HPDE6-E6E7 (cell line): Measurements from ENCODE around the gene MICU2.
"Not testable (repeated sequence)": the region's sequence is repeated elsewhere in the genome, so short reads cannot be mapped to it uniquely, and the experiment has no call there.

Source experiments
- DNase-seq: peaks from one replicate; pipeline ENCODE4 v3.0.0; 2011; ENCODE audit warnings: missing footprints; ENCODE audit errors: extremely low spot score

The MICU2 gene

DNA sequence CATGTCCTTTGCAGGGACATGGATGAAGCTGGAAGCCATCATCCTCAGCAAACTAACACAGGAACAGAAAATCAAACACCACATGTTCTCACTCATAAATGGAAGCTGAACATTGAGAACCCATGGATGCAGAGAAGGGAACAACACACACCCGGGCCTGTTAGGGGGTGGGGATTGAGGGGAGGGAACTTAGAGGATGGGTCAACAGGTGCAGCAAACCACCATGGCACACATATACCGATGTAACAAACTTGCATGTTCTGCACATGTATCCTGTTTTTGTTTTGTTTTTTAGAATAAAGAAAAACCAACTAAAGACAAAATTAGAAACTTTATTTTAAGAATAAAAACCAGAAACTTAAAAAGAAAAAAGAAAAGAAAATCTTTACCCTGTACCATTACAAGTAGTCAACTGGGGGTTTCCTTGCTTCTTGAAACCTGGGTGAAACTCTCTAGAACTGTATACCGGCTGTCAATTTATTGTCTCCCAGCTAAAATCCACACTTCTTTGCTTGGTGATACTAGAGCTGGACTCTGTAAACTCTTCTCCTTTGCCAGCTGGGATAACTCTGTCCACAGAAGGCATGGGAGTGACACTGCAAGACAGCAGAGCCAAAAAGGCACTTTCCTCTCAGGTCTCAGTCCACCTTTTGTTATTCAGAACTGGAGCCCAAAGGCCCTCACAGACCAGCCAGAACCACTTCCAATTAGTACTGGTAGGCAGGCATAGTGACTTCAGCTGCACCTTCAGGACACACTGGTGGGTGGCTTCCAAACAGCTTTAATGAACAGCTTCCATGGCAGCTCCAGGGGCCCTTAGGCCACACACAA, 9.0 kb downstream of the MICU2 start:
- DNase-seq, result no peak

GRCh38 chr13:21590665-21591456, 13.1 kb downstream of the MICU2 start:
- not testable (repeated sequence) for DNase-seq

DNA sequence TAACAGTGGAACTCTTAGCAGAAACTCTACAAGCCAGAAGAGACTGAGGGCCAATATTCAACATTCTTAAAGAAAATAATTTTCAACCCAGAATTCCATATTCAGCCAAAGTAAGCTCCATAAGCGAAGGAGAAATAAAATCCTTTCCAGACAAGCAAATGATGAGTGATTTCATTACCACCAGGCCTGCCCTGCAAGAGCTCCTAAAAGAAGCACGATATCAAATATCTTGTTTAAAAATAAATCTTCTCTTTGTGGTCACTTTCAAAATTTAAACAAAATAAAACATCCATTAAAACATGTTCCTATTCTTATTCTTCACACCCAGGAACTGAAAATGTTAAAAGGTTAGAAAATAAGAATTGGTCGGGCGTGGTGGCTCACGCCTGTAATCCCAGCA, 13.7 kb downstream of the MICU2 start:
- no peak for DNase-seq

DNA sequence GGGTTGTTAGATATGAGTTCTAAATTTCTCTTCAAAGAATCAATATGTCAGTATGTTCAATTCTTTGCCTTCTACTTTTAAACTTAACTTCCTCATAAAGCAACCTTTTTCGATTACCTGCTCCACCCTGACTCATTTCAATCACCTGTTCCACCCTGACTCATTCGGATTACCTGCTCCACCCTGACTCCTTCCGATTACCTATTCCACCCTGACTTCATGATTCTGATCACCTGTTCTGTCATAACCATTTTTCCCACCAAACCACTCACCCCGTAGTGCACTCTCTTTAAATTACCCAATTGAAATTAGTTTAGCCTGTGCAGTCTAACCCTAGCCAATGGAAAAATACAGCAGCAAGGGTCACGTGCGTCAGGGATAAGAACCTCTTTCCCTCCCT, 14.5 kb downstream of the MICU2 start:
- not testable (repeated sequence) for DNase-seq

- DNase-seq, result not testable (repeated sequence)
Measured at GRCh38 chr13:21588411-21588810, 15.6 kb downstream of the MICU2 start.

- no peak for DNase-seq
Measured at GRCh38 chr13:21584973-21585592, 18.9 kb downstream of the MICU2 start.

DNA sequence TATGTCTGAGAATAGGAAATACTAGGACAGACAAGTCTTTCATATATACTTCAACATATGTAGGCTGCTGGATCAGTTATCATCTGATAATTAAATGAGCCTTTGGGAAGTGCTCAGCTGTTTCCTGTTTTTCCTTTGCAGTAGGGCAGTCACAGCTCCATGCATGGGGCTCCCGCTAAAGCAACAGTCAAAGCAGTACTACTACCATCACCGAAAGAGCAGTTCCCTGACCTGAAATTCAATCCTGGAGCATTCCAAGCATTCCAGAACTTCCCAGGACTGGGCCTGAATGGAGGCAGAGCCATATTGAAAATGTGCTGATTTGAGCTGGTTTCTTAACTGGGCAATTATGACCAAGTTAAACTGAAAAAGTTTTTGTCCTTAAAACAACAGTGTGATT, 20.5 kb downstream of the MICU2 start:
- no peak for DNase-seq

GRCh38 chr13:21580736-21581135, 23.2 kb downstream of the MICU2 start:
- DNase-seq, result no peak

DNA sequence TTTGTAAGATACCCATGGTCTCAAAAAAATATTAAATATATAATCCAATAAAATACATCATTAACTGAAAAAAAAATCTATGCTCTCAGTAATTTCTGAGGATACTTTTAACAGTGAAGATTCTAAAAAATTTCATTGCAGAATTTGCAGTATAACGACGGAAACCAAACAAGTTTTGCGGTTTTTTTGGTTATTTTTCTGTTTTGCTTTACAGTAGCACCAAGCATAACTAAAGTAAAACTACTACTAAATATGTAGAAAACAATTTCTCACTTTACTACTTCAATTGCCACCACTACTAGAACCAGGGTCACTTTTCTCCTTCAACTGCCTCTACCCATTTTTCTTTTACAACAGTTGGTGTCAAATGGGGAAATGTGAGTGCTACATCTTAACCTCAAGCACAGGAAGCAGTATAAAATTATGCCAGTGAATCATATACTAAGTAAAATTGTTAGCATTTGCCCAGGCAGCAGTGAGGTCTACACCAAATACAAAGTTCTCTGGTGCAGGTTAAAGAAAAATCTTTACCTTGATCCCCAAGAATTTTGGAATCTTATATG, 24.1 kb downstream of the MICU2 start:
- no peak for DNase-seq

DNA sequence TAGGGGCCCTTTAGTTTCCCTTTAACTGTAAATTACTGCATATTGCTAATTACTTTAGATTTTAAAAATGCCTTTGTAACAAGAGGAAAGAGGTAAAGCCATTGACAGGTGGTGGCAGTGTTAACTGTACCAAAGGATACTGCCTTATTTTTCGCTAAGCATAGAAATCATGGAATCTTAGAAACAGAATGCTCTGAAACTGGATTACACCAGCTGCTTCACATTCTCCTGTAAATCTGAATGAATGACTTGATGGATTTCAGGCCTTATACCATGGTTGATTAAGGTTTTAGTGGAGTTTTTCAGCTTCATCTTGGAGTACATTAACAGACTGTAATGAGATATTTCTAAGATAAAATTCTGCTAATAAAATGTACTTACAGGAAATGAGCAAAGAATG, 25.2 kb downstream of the MICU2 start:
- DNase-seq, result no peak

- no peak for DNase-seq
Measured at GRCh38 chr13:21576426-21576825, 27.5 kb downstream of the MICU2 start.

- no peak for DNase-seq
Measured at GRCh38 chr13:21573920-21574712, 29.9 kb downstream of the MICU2 start.

GRCh38 chr13:21569686-21570085, 34.3 kb downstream of the MICU2 start:
- DNase-seq, result no peak

- DNase-seq, result no peak
Measured at GRCh38 chr13:21568854-21569253, 35.1 kb downstream of the MICU2 start.

DNA sequence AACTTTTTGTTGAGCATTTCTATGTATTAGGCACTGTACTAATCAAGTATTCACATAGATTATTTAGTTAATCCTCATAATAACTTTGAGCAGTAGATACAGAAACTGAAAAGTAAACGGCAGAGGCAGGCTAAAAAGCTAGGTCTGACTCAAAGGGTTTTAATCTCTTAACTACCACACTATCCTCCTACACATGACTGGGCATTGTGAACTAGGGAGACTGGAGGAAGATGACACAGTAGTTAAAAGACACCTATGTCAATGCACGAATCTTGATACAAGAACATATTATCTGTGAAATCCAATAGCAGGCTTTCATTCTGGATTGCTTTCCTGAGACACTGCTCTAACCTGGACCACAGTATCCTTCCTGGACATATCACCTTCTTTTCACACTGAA, 36.3 kb downstream of the MICU2 start:
- DNase-seq, result no peak

DNA sequence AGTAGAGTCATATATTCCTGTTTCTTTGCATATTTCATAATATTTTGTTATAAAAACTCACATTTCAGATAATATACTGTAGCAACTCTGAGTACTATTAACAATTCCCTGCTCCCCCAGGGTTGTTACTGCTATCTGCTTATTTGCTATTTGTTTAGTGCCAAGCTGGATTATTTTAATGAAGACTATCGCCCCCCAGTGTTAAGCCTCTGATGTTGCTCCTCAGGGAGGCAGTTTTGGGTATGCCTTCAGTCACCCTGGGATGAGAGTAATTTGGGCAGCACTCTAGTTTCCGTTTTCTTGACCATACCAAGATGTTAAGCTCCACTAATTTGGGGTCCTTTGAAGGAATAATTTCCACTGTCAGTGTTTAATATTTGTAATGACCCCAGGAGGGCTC, 46.0 kb downstream of the MICU2 start:
- no peak for DNase-seq

DNA sequence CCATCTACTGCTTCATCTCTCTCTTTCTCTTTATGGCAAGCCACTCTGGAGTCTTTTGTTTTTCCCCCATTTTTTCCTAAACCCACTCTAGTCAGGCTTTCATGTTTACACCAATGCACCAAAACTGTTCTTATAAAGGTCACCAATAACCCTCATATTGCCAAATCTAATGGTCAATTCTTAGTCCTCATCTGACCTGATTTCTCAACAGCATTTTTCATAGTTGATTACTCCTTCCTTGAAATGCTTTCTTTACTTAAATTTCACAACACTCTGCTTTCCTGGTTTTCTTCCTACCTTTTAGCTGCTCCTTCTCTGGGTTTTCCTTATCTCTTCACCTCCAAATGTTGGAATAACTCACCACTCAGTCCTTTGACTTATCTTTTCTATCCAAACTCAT, 47.9 kb downstream of the MICU2 start:
- DNase-seq, result no peak

DNA sequence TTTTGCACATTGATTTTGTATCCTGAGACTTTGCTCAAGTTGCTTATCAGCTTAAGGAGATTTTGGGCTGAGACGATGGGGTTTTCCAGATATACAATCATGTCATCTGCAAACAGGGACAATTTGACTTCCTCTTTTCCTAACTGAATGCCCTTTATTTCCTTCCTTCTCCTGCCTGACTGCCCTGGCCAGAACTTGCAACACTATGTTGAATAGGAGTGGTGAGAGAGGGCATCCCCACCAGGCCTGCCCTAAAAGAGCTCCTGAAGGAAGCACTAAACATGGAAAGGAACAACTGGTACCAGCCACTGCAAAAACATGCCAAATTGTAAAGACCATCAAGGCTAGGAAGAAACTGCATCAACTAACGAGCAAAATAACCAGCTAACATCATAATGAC, 50.7 kb downstream of the MICU2 start:
- DNase-seq, result not testable (repeated sequence)

DNA sequence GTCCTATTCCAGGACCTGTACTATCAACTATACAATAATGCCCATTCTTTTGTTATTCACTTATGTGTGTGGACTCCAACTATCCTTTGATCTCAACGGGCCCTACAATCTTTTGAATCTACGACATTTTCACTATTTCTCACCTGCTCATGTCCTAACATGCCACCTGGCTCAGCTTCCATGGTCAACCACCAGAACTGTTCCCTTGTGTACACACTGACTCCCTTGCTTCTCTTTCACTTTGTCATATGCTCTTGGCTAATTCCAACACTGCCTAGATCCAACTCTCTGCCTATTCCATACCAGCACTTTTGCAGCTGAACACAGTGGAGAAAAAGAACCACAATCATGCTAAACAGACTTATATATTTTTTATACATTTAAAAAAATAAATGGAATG, 53.1 kb downstream of the MICU2 start:
- DNase-seq, result no peak

GRCh38 chr13:21549633-21550032, 54.3 kb downstream of the MICU2 start:
- DNase-seq, result no peak

GRCh38 chr13:21548577-21548976, 55.4 kb downstream of the MICU2 start:
- DNase-seq, result no peak
